D721Med (cell line): ENCODE data around the gene DMAP1.

Experiments
- DNase-seq: peaks from one replicate; pipeline ENCODE4 v3.0.0; 2011; ENCODE audit warnings: low spot score; ENCODE audit not compliant: insufficient read length
- FAIRE-seq: peaks from 2 replicates; lab custom pipeline; 2011; peaks lifted over from hg19 to GRCh38; lab: Jason Lieb, UNC
- TF ChIP-seq, protein P1 (sequence below): IDR thresholded peaks from 2 replicates; pipeline ENCODE4 v1.5.1; 2012; ENCODE audit warnings: mild to moderate bottlenecking, control low read depth; ENCODE audit not compliant: insufficient read depth; ENCODE audit errors: missing control alignments

Gene DMAP1

DNA sequence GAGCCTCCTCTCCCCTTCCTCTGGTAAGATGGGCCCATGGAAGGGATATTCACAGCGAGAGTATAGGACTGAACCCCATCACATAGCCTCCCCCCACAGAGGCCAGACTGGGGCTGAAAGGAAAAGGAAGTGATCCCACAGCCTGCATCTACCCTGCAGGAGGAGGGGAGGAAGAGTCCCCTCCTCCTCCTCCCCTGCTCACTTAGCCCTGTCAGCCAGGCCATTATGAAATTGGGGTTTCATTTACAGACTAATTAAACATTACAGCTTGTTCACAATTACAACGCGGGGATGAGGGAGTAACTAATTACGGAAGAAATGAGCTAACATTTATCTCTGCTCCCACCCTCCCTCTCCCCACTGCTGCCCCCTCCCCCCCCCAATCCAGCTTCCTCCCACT lies 25.4 kb downstream of the DMAP1 start:
- DNase-seq, result no peak
- no peak for FAIRE-seq

DNA sequence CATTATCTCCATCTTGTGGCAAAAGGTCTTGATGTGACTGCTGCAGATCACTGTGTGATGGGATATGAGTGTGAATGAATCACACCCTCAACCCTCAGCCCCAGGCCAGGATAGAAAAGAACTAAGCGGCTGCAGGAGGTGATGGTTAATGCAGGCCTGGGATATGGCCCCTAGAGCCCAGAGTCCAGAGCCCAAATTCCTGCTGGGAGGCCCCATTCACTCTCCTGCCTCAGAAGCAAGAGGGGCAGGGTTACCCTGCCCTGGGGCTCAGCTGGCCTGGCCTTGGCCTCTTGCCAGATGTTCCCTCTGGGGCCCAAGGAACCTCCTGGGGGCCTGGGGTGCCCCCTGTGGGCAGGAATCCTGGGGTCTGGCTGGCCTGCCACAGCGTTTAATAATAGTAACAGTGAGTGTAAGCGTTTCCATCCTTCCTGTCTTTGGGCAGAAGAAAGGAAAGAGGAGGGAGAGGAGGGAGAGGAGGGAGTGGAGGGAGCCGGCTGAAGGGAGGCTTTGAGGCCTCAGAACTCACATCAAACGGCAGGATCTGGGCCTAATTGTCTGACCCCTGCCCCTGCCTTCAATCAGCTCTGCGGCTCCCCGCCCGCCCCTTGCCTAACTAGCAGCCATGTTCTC lies 26.2 kb downstream of the DMAP1 start:
- no peak for DNase-seq
- TF ChIP-seq, protein P1, sequence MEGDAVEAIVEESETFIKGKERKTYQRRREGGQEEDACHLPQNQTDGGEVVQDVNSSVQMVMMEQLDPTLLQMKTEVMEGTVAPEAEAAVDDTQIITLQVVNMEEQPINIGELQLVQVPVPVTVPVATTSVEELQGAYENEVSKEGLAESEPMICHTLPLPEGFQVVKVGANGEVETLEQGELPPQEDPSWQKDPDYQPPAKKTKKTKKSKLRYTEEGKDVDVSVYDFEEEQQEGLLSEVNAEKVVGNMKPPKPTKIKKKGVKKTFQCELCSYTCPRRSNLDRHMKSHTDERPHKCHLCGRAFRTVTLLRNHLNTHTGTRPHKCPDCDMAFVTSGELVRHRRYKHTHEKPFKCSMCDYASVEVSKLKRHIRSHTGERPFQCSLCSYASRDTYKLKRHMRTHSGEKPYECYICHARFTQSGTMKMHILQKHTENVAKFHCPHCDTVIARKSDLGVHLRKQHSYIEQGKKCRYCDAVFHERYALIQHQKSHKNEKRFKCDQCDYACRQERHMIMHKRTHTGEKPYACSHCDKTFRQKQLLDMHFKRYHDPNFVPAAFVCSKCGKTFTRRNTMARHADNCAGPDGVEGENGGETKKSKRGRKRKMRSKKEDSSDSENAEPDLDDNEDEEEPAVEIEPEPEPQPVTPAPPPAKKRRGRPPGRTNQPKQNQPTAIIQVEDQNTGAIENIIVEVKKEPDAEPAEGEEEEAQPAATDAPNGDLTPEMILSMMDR, result no peak
- FAIRE-seq, result no peak

More for the DNA sequence above, 25.4 kb downstream of the DMAP1 start:
- TF ChIP-seq, protein P1, result no peak

DNA sequence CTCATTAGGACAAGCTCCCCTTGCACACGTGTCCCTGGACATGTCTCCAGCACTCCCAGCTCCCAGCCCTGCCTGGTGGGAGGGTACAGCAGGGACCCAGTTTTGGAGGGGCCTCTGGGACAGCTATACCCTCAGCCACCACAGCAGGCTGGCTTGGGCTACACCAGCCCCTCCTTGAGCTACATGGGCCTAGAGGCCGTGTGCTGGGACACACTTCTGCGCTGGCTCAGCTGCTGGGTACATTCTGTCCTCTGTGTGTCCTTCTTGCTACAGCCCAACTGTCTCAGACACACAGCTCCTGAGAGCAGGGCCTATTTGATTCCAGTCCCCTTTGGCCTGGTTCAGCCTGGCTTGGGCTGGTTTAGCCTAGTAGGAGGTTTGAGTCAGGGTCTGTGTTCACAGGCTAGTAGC lies 26.7 kb downstream of the DMAP1 start:
- TF ChIP-seq, protein P1, result no peak
- FAIRE-seq (no peak), DNase-seq (no peak)

DNA sequence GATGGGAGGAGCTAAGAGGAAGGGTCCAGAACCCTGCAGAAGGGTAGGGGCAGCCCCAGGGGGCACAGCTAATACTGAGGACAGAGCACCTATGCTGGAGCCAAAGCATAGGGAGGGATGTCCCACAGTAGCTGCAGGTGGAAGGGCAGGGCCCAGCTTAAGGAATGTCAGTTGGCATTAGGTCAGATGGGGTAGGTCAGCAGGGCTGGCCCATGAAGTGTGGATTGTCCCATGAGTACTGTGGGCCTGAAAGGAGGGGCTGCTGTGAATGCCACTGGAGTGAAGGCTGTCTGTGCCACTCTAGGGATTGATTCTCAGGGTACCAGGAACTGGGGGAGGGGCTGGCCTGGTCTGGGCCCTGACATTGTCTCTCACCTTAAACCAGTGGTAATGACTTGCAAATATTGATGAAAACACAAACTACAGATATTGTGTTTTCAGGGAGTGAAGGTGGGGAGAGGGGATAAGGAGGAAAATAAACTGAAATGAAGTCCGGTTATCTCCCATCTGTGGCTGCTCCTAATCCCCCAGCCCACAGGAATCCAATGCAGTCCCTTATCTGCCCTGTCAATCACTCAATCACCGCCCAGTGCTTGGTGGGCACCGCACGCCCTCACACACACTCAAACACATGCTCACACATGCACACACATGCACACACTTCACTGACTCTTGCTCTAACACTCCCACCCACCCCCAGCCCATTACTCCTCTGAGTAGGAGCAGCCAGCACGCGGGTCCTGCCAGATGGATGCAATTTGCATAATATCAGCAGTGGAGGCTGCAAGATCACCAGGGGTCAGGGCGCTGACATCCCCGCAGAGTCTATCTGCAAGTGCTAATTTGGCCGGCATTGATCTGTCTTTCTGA lies 27.8 kb downstream of the DMAP1 start:
- DNase-seq, result no peak
- FAIRE-seq, result no peak
- TF ChIP-seq, protein P1, result no peak

DNA sequence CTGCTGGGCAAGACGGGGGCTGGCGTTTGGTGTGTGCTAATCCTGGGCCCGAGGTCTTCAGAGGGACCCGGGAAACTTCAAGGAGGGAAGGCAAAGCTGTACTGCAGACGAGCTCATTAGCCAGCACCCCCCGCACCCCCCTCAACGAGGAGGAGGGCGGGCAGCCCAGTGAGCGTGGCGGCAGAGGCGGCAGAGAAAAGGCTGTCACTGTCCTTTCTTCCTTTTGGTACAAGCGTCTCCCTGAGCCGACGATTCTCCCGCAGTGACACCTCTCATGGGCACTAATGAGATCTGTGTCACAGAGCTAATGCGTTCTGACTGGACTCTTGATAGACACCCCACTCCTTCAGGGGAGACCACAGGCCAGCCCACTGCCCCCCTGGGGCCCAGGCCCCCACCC lies 29.5 kb downstream of the DMAP1 start:
- TF ChIP-seq, protein P1, result no peak
- FAIRE-seq (no peak), DNase-seq (no peak)

DNA sequence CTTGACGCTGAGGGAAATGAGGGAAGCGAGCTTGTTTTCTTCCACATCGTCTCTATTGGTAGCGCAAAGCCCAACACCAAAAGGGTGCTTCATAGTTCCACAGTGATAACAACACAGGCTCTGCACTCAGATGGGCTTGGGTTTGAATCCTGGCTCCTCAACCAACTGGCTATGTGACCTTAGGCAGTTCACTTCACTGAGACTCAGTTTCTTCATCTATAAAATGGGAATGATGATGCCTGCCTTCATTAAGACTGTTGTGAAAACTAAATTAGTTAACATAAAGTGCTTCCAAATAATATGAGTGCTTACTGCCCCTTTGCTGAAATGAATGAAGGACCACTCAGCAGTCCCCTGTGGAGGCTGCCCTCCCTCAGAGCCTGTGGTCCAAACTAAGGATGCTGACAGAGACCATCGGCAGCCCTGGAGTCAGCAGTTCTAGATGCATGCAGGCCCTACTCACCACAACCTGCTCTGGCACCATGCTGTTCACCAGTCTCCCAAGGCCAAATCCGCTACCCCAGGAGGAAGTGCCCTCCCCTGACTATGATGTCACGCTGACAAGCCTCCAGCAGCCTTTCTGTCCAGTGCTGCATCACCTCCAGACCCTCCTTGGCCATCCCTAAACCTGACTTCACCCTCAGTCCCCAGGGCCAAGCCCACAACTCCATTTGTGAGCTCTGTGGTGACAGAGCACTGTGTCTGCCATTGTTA lies 30.7 kb downstream of the DMAP1 start:
- no peak for FAIRE-seq
- TF ChIP-seq, protein P1, result no peak
- DNase-seq, result no peak
